HUES6 (cell line): ENCODE measurements around the gene SPTBN2.

Source experiments
- H3K27ac ChIP-seq: 2 replicates; pipeline ENCODE4 v1.7.0; 2013; ENCODE audit warnings: low read depth, mild to moderate bottlenecking, low read length, inconsistent platforms
- H3K27me3 ChIP-seq: 2 replicates; pipeline ENCODE4 v1.6.1; 2013; ENCODE audit warnings: low read length; ENCODE audit not compliant: control insufficient read depth, insufficient read depth
- H3K36me3 ChIP-seq: 2 replicates; pipeline ENCODE4 v1.6.1; 2013; ENCODE audit warnings: low read length; ENCODE audit not compliant: control insufficient read depth, insufficient read depth
- H3K4me1 ChIP-seq: 2 replicates; pipeline ENCODE4 v1.6.1; 2013; ENCODE audit warnings: low read length; ENCODE audit not compliant: control insufficient read depth, insufficient read depth
- H3K4me3 ChIP-seq: 2 replicates; pipeline ENCODE4 v1.5.1; 2013; ENCODE audit warnings: low read depth, low read length
- H3K9ac ChIP-seq: one replicate; pipeline ENCODE4 v1.6.1; 2013; ENCODE audit warnings: mild to moderate bottlenecking, low read length
- H3K9me3 ChIP-seq: 2 replicates; pipeline ENCODE4 v1.6.1; 2013; ENCODE audit warnings: low read depth, low read length; ENCODE audit not compliant: control insufficient read depth, insufficient read depth

The SPTBN2 gene

GRCh38 chr11:66700742-66701141, 28.3 kb downstream of the SPTBN2 start:
- Histone ChIP-seq H3K27ac (no peak overlapping the region), H3K27me3 (no peaks in the 10 kb centered on the region), H3K9me3 (no peaks in the 10 kb centered on the region), H3K4me1 (no peaks in the 10 kb centered on the region), H3K36me3 (peaks cover 79% of the 10 kb centered on the region), H3K9ac (no peak overlapping the region), H3K4me3 (no peak overlapping the region)

- no peaks in the 10 kb centered on the region for H3K4me1 ChIP-seq
- H3K36me3 ChIP-seq = peaks cover 75% of the 10 kb centered on the region
- H3K9me3 ChIP-seq = no peaks in the 10 kb centered on the region
- no peak overlapping the region for H3K27ac ChIP-seq
- H3K9ac ChIP-seq = no peak overlapping the region
- no peak overlapping the region for H3K4me3 ChIP-seq
- no peaks in the 10 kb centered on the region for H3K27me3 ChIP-seq
These were observed 28.7 kb downstream of the SPTBN2 start for GRCh38 chr11:66700337-66700736.

GRCh38 chr11:66698491-66698890, 30.5 kb downstream of the SPTBN2 start:
- no peak overlapping the region for H3K9ac ChIP-seq
- peaks cover 67% of the 10 kb centered on the region for H3K36me3 ChIP-seq
- H3K9me3 ChIP-seq = no peaks in the 10 kb centered on the region
- H3K4me1 ChIP-seq = no peaks in the 10 kb centered on the region
- no peak overlapping the region for H3K27ac ChIP-seq
- no peak overlapping the region for H3K4me3 ChIP-seq
- no peaks in the 10 kb centered on the region for H3K27me3 ChIP-seq

- H3K27ac ChIP-seq = no peak overlapping the region
- peaks cover 72% of the 10 kb centered on the region for H3K36me3 ChIP-seq
- no peaks in the 10 kb centered on the region for H3K27me3 ChIP-seq
- H3K4me3 ChIP-seq = no peak overlapping the region
- no peaks in the 10 kb centered on the region for H3K4me1 ChIP-seq
- no peak overlapping the region for H3K9ac ChIP-seq
- no peaks in the 10 kb centered on the region for H3K9me3 ChIP-seq
These were observed 31.0 kb downstream of the SPTBN2 start for GRCh38 chr11:66697988-66698387.

GRCh38 chr11:66696146-66696545, 32.9 kb downstream of the SPTBN2 start:
- Histone ChIP-seq H3K36me3 (peaks cover 80% of the 10 kb centered on the region), H3K9ac (no peak overlapping the region), H3K4me1 (no peaks in the 10 kb centered on the region), H3K27me3 (no peaks in the 10 kb centered on the region), H3K4me3 (no peak overlapping the region), H3K27ac (no peak overlapping the region), H3K9me3 (no peaks in the 10 kb centered on the region)

- H3K27me3 ChIP-seq = no peaks in the 10 kb centered on the region
- no peak overlapping the region for H3K9ac ChIP-seq
- H3K36me3 ChIP-seq = peaks cover 76% of the 10 kb centered on the region
- no peaks in the 10 kb centered on the region for H3K9me3 ChIP-seq
- no peak overlapping the region for H3K27ac ChIP-seq
- no peak overlapping the region for H3K4me3 ChIP-seq
- H3K4me1 ChIP-seq = no peaks in the 10 kb centered on the region
These were observed 34.2 kb downstream of the SPTBN2 start for GRCh38 chr11:66694732-66695207.

GRCh38 chr11:66694056-66694410, 35.0 kb downstream of the SPTBN2 start:
- Histone ChIP-seq H3K4me3 (no peak overlapping the region), H3K27me3 (no peaks in the 10 kb centered on the region), H3K9me3 (no peaks in the 10 kb centered on the region), H3K9ac (no peak overlapping the region), H3K36me3 (peaks cover 74% of the 10 kb centered on the region), H3K27ac (no peak overlapping the region), H3K4me1 (no peaks in the 10 kb centered on the region)

- Histone ChIP-seq H3K36me3 (peaks cover 73% of the 10 kb centered on the region), H3K4me3 (no peak overlapping the region), H3K4me1 (no peaks in the 10 kb centered on the region), H3K27me3 (no peaks in the 10 kb centered on the region), H3K27ac (no peak overlapping the region), H3K9me3 (no peaks in the 10 kb centered on the region), H3K9ac (no peak overlapping the region)
These were observed 35.5 kb downstream of the SPTBN2 start for GRCh38 chr11:66693356-66694055.

- Histone ChIP-seq H3K27ac (no peak overlapping the region), H3K36me3 (peaks cover 73% of the 10 kb centered on the region), H3K27me3 (no peaks in the 10 kb centered on the region)
These were observed 36.1 kb downstream of the SPTBN2 start for GRCh38 chr11:66692871-66693331.

GRCh38 chr11:66692446-66692845, 36.6 kb downstream of the SPTBN2 start:
- Histone ChIP-seq H3K9me3 (no peaks in the 10 kb centered on the region), H3K4me3 (no peak overlapping the region), H3K36me3 (peaks cover 73% of the 10 kb centered on the region), H3K27ac (no peak overlapping the region), H3K27me3 (no peaks in the 10 kb centered on the region), H3K4me1 (no peaks in the 10 kb centered on the region), H3K9ac (no peak overlapping the region)

More at GRCh38 chr11:66692871-66693331, 36.1 kb downstream of the SPTBN2 start:
- H3K4me3 ChIP-seq = no peak overlapping the region
- H3K4me1 ChIP-seq = no peaks in the 10 kb centered on the region
- H3K9ac ChIP-seq = no peak overlapping the region
- no peaks in the 10 kb centered on the region for H3K9me3 ChIP-seq

GRCh38 chr11:66691311-66691980, 37.6 kb downstream of the SPTBN2 start:
- Histone ChIP-seq H3K27ac (no peak overlapping the region), H3K27me3 (no peaks in the 10 kb centered on the region), H3K9ac (no peak overlapping the region), H3K4me3 (no peak overlapping the region), H3K9me3 (no peaks in the 10 kb centered on the region), H3K36me3 (peaks cover 73% of the 10 kb centered on the region), H3K4me1 (no peaks in the 10 kb centered on the region)
